Cardiac muscle cell (in vitro differentiated cells and primary cell): Measurements from ENCODE around the gene ABTB2. TPM values are rescaled to one million over a fixed set of nuclear protein-coding genes. Genes with fewer than 3 reads are reported as not detected.
"Not testable (repeated sequence)": the region's sequence is repeated elsewhere in the genome, so short reads cannot be mapped to it uniquely, and the experiment has no call there.

Source experiments
- DNase-seq, 2 donors: peaks; one replicate each; pipeline versions ENCODE4 v3.0.0 to v3.0.0-alpha.2; 2010 to 2017; ENCODE audit warnings: low read depth in 1 of 2, low spot score in 1 of 2
- H3K27ac ChIP-seq: fragments of 200-600 bp; sonication (generic); 2 replicates; pipeline ENCODE4 v1.5.1; 2016
- H3K27me3 ChIP-seq: fragments of 200-600 bp; sonication (generic); 2 replicates; pipeline ENCODE4 v1.6.0; 2016; ENCODE audit warnings: control low read depth
- H3K36me3 ChIP-seq: fragments of 200-600 bp; sonication (generic); 2 replicates; pipeline ENCODE4 v1.5.1; 2016; ENCODE audit warnings: control low read depth
- H3K4me1 ChIP-seq: fragments of 200-600 bp; sonication (generic); 2 replicates; pipeline ENCODE4 v1.8.1; 2017; ENCODE audit warnings: low read depth, mild to moderate bottlenecking, mixed run types
- H3K4me3 ChIP-seq: fragments of 200-600 bp; sonication (generic); 2 replicates; pipeline ENCODE4 v1.5.1; 2016; ENCODE audit warnings: mild to moderate bottlenecking
- H3K9me3 ChIP-seq: fragments of 200-600 bp; sonication (generic); 2 replicates; pipeline ENCODE4 v1.5.1; 2017; ENCODE audit warnings: low read depth, mild to moderate bottlenecking, control low read depth
- CTCF ChIP-seq: IDR thresholded peaks from 2 replicates; pipeline ENCODE4 v1.5.1; 2012; ENCODE audit warnings: low read depth, mild to moderate bottlenecking, low read length
- polyA plus RNA-seq: library from polyadenylated mRNA; unstranded; fragments of >200 nt; fragmentation: Nextera tagmentation; extraction: Ambion mirVana; gene quantifications from 2 replicates; pipeline ENCODE4 v1.2.1, GENCODE V29; 2016
- total RNA-seq: library from RNA; depleted of rRNA; stranded (reverse); fragments of >200 nt; gene quantifications from 2 replicates; pipeline ENCODE4 v1.2.3, GENCODE V29; 2016

The ABTB2 gene
- total and polyA plus RNA-seq, 2 experiments from 2014 or later = 29.0 to 61.3 TPM

- no peak for TF ChIP-seq CTCF
- Histone ChIP-seq H3K27ac (no peak overlapping the region), H3K36me3 (no peaks in the 10 kb centered on the region), H3K27me3 (no peaks in the 10 kb centered on the region), H3K4me3 (no peak overlapping the region), H3K9me3 (no peaks in the 10 kb centered on the region), H3K4me1 (no peaks in the 10 kb centered on the region)
- no peak for DNase-seq
Observed at GRCh38 chr11:34387653-34388052, 29.8 kb upstream of the ABTB2 start.

GRCh38 chr11:34386356-34386755, 28.5 kb upstream of the ABTB2 start:
- H3K4me1 ChIP-seq, H3K4me3 ChIP-seq, DNase-seq, H3K36me3 ChIP-seq, H3K27ac ChIP-seq, H3K9me3 ChIP-seq, H3K27me3 ChIP-seq: not testable (repeated sequence)

- no peak for TF ChIP-seq CTCF
- H3K9me3 ChIP-seq = no peaks in the 10 kb centered on the region
- H3K4me1 ChIP-seq = no peaks in the 10 kb centered on the region
- H3K27ac ChIP-seq = no peak overlapping the region
- H3K36me3 ChIP-seq = no peaks in the 10 kb centered on the region
- H3K27me3 ChIP-seq = no peaks in the 10 kb centered on the region
- H3K4me3 ChIP-seq = no peak overlapping the region
- DNase-seq = no peak
Observed at GRCh38 chr11:34382532-34383276, 24.9 kb upstream of the ABTB2 start.

GRCh38 chr11:34381775-34382174, 24.0 kb upstream of the ABTB2 start:
- DNase-seq = no peak
- no peaks in the 10 kb centered on the region for H3K4me1 ChIP-seq

GRCh38 chr11:34380696-34381095, 22.9 kb upstream of the ABTB2 start:
- H3K27me3 ChIP-seq = no peaks in the 10 kb centered on the region
- no peaks in the 10 kb centered on the region for H3K36me3 ChIP-seq
- H3K4me1 ChIP-seq = no peaks in the 10 kb centered on the region
- H3K4me3 ChIP-seq = no peak overlapping the region
- no peak for TF ChIP-seq CTCF
- H3K9me3 ChIP-seq = no peaks in the 10 kb centered on the region
- DNase-seq = peak in 1 of 2 donors; percentile 14
- H3K27ac ChIP-seq = no peak overlapping the region

More at GRCh38 chr11:34381775-34382174, 24.0 kb upstream of the ABTB2 start:
- Histone ChIP-seq H3K27me3 (no peaks in the 10 kb centered on the region), H3K4me3 (no peak overlapping the region), H3K27ac (no peak overlapping the region), H3K36me3 (no peaks in the 10 kb centered on the region), H3K9me3 (no peaks in the 10 kb centered on the region)
- no peak for TF ChIP-seq CTCF

GRCh38 chr11:34379539-34379938, 21.7 kb upstream of the ABTB2 start:
- no peak for TF ChIP-seq CTCF
- DNase-seq = no peak
- Histone ChIP-seq H3K36me3 (no peaks in the 10 kb centered on the region), H3K27ac (no peak overlapping the region), H3K4me3 (no peak overlapping the region), H3K9me3 (no peaks in the 10 kb centered on the region), H3K4me1 (no peaks in the 10 kb centered on the region), H3K27me3 (no peaks in the 10 kb centered on the region)
